CD4-positive, alpha-beta T cell treated with Interleukin-21 for 1 hour (primary cell): Measurements from ENCODE around the gene NFKBIE.
"Not testable (repeated sequence)": the region's sequence is repeated elsewhere in the genome, so short reads cannot be mapped to it uniquely, and the experiment has no call there.

Experiments used
- DNase-seq: peaks from one replicate; pipeline ENCODE4 v3.0.0-alpha.2; 2020

NFKBIE gene

DNA sequence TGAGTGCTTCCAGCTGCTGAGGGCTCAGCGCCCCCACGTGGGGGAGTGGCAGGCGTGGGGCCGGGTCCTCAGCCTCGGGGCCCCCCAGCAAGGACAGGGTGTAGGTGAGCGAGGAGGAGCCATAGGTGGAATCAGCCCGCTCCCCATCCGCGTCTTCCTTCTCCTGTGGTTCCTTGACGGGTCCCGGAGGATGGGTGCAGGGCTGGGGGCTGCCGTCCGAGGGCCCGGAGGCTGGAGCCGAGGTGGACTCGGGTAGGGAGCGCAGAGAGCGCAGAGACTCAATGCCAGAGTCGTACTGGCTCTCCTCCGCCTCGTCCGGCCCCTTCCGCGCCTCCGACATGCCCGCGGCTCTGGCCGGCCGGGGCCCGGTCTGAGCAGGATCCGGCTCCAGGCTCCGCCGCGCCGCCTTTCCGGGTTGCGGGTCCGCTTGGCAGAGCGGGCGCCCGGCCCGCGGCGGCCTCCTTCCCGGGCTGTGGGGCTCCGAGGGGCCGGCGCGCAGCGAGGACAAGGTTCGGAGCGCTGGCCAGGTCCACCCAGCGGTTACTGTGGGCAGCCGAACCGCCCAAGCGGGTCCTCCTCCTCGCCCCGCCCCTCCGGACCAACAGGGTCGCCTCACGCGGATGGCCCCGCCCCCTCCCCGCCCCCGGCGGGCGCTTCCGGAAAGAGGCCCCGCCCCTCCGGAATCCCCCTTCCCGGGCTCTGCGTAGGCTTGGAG, at the start of gene NFKBIE:
Gene NFKBIE (minus strand): TSS at position 545 of the 715 bp plus-strand sequence. CDS start 205 bp downstream, at position 340.
- peak; percentile 96 for DNase-seq

DNA sequence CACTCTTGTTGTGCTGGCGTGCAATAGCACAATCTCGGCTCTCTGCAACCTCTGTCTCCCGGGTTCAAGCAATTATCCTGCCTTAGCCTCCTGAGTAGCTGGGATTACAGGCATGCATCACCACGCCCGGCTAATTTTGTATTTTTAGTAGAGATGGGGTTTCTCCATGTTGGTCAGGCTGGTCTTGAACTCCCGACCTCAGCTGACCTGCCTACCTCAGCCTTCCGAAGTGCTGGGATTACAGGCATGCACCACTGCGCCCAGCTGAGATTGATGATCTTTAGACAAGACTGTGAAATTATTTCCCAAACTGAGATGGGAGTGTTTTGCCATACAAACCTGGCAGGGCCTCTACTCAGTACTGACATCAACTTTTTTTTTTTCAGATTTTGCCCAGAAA, 49.3 kb upstream of the NFKBIE start:
- not testable (repeated sequence) for DNase-seq

DNA sequence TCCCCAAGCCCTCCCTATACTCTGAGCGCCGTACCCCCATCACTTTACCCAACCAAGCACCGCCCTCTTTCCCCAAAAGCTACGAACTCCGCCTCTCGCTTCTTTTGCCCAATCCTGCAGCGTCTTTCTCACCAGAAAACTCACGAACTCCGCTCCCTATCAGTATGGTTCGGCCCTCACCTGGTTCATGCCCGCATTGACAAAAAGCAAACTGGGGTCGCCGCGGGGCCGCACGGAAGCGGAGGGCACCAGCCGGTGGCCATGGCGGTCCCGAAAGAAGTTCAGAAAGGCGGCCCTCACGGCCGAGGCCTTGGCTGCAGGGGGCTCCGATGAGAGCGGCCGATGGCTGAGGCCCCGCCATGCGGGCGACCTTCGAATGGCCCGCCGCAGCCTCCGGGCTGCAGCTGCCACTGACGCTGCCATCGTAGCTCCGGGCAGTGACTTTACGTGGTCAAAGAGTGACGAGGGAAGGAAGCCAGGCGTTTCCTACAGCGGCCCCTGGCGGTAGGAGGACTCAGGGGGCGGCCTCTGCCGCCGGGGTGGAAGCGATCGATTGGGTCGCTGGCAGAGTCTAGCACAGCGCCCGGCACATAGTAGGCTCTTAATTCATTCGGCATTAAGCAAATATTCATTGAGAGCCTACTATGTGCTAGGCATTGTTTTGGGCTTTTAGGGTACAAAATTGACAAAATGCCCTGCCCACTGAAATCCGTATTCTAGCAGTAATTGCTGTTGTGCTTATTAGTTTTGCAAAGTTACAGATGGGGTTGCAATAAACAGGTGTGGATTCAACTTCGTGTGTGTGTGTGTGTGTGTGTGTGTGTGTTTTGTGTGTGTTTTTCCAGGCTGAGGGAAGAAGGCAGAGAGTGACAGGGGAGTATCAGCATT, 47.8 kb upstream of the NFKBIE start, which contains the start of gene AARS2:
Gene AARS2 (minus strand): TSS at position 447 of the 888 bp plus-strand sequence. CDS start 24 bp downstream, at position 423.
- DNase-seq = peak; percentile 93

GRCh38 chr6:44311767-44312166, 46.4 kb upstream of the NFKBIE start:
- DNase-seq = no peak

DNA sequence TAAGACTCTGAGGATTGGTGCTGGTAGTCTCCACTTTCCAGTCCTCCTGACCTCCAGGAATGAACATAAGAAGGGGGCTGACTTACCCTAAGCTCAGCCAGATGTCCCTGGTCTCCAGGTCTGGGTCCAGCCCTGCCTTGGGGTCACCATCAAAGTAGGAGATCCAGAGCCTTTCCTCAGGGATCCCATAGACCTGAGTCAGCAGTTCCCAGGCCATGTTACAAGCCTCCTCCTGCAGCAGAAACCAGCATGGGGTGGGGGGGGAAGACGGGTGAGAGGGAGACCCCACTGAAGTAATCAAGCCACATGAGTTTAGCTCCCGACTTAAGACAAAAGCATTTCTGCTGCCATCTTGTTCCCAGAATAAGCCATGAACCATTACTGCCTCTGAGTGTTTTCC, 46.0 kb upstream of the NFKBIE start:
- no peak for DNase-seq

DNA sequence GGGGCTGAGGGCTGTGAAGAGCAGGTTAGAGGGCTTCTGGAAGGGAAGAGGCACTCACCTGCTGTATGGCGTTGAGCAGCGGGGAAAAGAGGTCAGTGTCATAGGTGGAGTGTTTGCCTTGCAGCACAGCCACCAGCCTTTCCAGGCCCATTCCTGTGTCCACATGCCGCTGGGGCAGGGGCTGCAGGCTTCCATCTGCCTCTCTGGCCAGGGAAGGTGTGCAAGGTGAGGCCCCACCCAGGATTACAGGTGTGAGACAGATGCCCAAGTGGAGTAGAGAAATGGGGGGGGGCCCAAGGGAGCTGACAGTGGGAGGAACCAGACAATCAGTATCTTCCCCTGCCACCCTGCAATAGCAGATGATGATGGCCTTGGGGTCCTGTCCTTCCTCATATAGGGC, 44.9 kb upstream of the NFKBIE start:
- DNase-seq = no peak

DNA sequence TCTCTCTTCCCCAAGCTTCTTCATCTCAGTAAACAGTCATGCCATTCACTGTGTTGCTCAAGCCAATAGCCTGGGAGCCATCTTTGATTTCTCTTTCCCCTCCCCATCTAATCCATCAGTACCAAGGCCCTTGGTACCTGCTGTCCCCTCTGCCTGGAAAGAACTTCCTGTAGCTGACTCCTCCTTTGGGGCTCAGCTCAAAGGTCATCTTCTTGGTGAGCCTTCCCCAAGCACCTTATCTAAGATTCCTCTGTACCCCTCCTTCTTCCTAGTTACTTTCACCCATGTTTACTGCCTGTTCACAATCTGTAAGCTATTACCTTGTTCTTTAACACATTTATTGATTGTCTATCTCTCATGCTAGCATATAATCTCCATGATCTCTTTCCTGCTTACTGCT, 44.3 kb upstream of the NFKBIE start:
- DNase-seq = no peak

DNA sequence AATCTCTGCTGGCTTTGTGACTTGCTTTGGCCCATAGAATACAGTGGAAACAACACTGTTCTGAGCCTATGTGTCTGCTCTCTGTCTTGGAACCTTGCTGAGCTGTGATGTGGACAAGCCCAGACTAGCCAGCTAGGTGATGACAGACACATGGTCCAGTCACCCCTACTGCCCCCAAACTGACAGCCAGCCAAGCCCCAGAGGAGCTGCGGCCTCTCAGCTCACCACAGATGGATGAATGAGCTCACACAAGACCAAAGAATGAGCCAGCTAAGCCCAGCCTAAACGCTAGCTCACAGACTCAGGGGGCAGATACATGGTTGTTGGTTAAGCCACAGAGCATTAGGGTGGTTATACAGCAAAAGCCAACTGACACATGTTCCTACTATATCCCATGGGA, 43.7 kb upstream of the NFKBIE start:
- DNase-seq = no peak

GRCh38 chr6:44307217-44307616, 41.9 kb upstream of the NFKBIE start:
- no peak for DNase-seq

- no peak for DNase-seq
Observed at GRCh38 chr6:44306710-44307109, 41.4 kb upstream of the NFKBIE start.

GRCh38 chr6:44305200-44305725, 39.9 kb upstream of the NFKBIE start:
- DNase-seq = no peak

- peak; percentile 47 for DNase-seq
Observed at GRCh38 chr6:44304282-44305199, 39.2 kb upstream of the NFKBIE start.

GRCh38 chr6:44303842-44304241, 38.5 kb upstream of the NFKBIE start:
- DNase-seq = no peak

- DNase-seq = no peak
Observed at GRCh38 chr6:44302856-44303255, 37.5 kb upstream of the NFKBIE start.

DNA sequence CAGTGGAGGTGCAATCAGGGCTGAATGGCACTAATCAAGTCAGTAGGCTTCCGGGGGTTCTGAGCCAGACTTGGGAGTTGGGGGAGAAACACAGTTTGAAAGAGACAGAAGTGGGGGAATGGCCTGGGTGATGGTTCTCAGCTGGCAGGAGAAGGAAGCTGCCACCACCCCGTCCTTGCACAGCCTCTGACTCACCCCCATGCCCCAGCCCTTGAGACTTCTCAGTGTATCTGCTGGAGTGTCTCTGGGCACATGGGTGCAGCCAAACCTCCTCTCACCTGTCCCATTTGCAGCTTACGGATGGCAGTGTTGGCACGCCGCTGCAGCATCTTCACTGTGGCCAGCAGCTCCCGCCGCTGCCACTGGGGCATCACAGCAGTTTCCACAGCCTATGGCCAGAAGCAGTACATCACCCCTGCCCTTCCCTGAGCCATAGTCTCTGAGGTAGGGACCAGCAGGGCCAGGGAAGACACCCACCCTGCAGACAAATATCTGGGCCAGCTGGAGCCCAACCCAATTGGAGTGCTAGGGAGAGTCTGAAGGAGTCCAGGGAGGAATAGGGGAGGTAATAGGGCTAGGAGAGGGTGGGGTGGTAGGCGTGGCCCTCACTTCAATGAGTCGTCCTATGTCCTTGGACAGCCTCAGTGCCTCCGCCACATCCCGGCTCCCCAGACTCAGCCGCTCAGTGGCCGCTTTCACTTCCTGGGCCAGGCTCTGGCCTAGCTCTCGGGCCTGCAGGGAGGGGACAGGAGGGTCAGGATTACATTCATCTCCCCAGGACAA, 36.6 kb upstream of the NFKBIE start:
- no peak for DNase-seq

DNA sequence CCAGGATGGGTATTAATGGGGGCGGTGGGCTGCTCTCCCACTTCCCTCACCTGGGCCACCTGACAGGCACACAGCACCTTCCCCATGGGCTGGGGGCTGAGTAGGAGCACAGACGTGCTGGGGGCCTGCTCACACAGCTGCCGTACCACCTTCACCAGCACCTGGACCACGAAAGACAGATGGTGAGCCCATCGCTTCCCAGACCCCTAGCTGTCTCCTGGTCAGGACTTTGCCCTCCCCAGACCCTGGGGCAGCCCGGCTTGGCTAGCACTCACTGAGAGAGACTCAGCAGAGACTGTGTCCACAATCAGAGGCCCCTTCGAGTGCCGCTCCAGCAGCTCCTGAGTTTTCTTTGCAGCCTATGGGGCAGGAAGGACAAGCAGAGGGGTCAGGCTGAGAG, 35.8 kb upstream of the NFKBIE start:
- no peak for DNase-seq

- DNase-seq = no peak
Observed at GRCh38 chr6:44300292-44300823, 35.0 kb upstream of the NFKBIE start.

GRCh38 chr6:44298864-44299263, 33.5 kb upstream of the NFKBIE start:
- no peak for DNase-seq

DNA sequence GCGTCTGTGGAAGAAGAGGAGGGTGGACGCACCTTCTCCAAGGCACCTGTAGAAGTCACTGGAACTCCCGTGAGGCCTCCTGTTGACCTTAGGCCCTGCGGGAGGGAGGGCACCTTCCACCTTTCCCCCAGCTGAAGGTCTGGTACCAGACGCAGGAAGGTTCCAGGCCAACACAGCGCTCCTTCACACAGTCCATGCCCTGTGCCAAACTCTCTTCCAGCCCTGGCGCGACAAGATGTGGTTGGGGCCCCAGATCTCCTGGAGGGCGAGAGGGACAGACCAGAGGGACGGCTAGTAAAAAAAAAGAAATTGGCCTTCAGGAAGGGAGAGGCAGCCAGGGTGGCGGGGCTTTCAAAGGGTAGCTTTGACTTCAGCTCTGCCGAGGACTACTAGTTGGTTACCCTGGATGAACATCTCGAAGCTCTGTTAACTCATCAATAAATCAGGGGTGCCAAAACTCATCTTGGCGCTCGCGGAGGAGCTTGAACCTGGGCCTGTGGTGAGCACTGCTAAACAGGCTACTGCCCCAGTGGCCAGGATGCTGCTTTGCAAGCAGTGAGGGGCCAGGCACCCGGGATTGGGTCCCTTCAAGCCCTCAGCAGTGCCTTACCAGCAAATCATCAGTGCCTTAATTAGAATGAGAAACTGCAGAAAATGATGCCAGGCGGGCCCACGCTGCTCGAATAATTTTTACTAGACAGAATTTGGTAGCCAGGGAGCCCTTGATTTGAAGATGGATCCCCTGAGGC, 32.9 kb upstream of the NFKBIE start:
- DNase-seq = no peak
